Measurements from ENCODE around the gene ZNF483. TPM values are rescaled to one million over a fixed set of nuclear protein-coding genes. Genes with fewer than 3 reads are reported as not detected.

Gene ZNF483
- total RNA-seq, 1 experiment from 2014 or later, result 1.3 TPM

GRCh38 chr9:111597852-111598732 is 73.1 kb downstream of the ZNF483 start:
- H3K36me3 Mint-ChIP-seq (ENCODE audit: insufficient read depth, unreplicated experiment), result peaks cover 41% of the 10 kb centered on the region
- peak; percentile 74 for DNase-seq (ENCODE audit: unreplicated experiment)
- ChIA-PET POLR2A (interaction anchor here (0.6 to 4.6 kb wide), 21 partner anchors 12 to 477 kb away, joined by 3 to 88 read pairs (median 4); partner anchors contain the start of genes DNAJC25, GNG10, UGCG and ZNF483), CTCF (interaction anchor here (0.6 to 4.4 kb wide), 48 partner anchors 8 to 1450 kb away, joined by 3 to 35 read pairs (median 4); no protein-coding TSS in a partner anchor)
- no peaks in the 10 kb centered on the region for H3K9me3 Mint-ChIP-seq (ENCODE audit: unreplicated experiment)
- TSS peak; percentile 43 for BruUV-seq (replicated peaks)
- peak overlapping the region; percentile 83 for H3K4me3 Mint-ChIP-seq (ENCODE audit: unreplicated experiment)
- no peaks in the 10 kb centered on the region for H3K27me3 Mint-ChIP-seq (ENCODE audit: insufficient read depth, unreplicated experiment)
- H3K27ac Mint-ChIP-seq (ENCODE audit: low read depth, unreplicated experiment), result peak overlapping the region; percentile 75
- intact Hi-C loops (cut with micrococcal nuclease), result loop anchor here (1.0 to 5.0 kb wide), 8 partner anchors 24 to 477 kb away; partner anchors contain the start of genes DNAJC25 and UGCG
- TF ChIP-seq CTCF (IDR thresholded peaks at IDR 0.05; ENCODE audit: unreplicated experiment), result peak; percentile 70
- H3K4me1 Mint-ChIP-seq (ENCODE audit: insufficient read depth, unreplicated experiment), result peaks cover 11% of the 10 kb centered on the region

- no peaks in the 10 kb centered on the region for H3K9me3 Mint-ChIP-seq (ENCODE audit: unreplicated experiment)
- peaks cover 11% of the 10 kb centered on the region for H3K4me1 Mint-ChIP-seq (ENCODE audit: insufficient read depth, unreplicated experiment)
- CTCF ChIA-PET, result interaction anchor here (0.6 to 4.4 kb wide), 34 partner anchors 7 to 1450 kb away, joined by 3 to 35 read pairs (median 4); no protein-coding TSS in a partner anchor
- no TSS peak for BruUV-seq (replicated peaks)
- peak overlapping the region; percentile 83 for H3K4me3 Mint-ChIP-seq (ENCODE audit: unreplicated experiment)
- peaks cover 35% of the 10 kb centered on the region for H3K36me3 Mint-ChIP-seq (ENCODE audit: insufficient read depth, unreplicated experiment)
- H3K27ac Mint-ChIP-seq (ENCODE audit: low read depth, unreplicated experiment), result peak overlapping the region; percentile 75
- POLR2A ChIA-PET, result interaction anchor here (0.5 to 4.6 kb wide), 23 partner anchors 12 to 476 kb away, joined by 3 to 88 read pairs (median 4); partner anchors contain the start of genes DNAJC25, GNG10, UGCG and ZNF483
- intact Hi-C loops (cut with micrococcal nuclease), result loop anchor here (1.0 to 5.0 kb wide), 8 partner anchors 24 to 476 kb away; partner anchors contain the start of genes DNAJC25 and UGCG
- H3K27me3 Mint-ChIP-seq (ENCODE audit: insufficient read depth, unreplicated experiment), result no peaks in the 10 kb centered on the region
- DNase-seq (ENCODE audit: unreplicated experiment), result peak; percentile 68
- TF ChIP-seq CTCF (IDR thresholded peaks at IDR 0.05; ENCODE audit: unreplicated experiment), result no peak
Measured at GRCh38 chr9:111598733-111599091, 73.7 kb downstream of the ZNF483 start.

GRCh38 chr9:111599092-111599954 is 74.3 kb downstream of the ZNF483 start, which contains the start of gene PTGR1:
PTGR1 (minus strand) TSS chr9:111599647; CDS start chr9:111597422, 2,225 bp downstream.
- no peak for TF ChIP-seq CTCF (IDR thresholded peaks at IDR 0.05; ENCODE audit: unreplicated experiment)
- POLR2A ChIA-PET, result interaction anchor here (0.5 to 4.6 kb wide), 18 partner anchors 14 to 297 kb away, joined by 3 to 88 read pairs (median 5); partner anchors contain the start of genes DNAJC25, GNG10 and UGCG
- Mint-ChIP-seq H3K9me3 (ENCODE audit: unreplicated experiment) (no peaks in the 10 kb centered on the region), H3K36me3 (ENCODE audit: insufficient read depth, unreplicated experiment) (peaks cover 30% of the 10 kb centered on the region), H3K27ac (ENCODE audit: low read depth, unreplicated experiment) (peak within 1 kb of the TSS; percentile 75), H3K4me1 (ENCODE audit: insufficient read depth, unreplicated experiment) (peaks cover 11% of the 10 kb centered on the region), H3K27me3 (ENCODE audit: insufficient read depth, unreplicated experiment) (no peaks in the 10 kb centered on the region), H3K4me3 (ENCODE audit: unreplicated experiment) (peak within 1 kb of the TSS; percentile 83)
- CTCF ChIA-PET, result interaction anchor here (0.6 to 4.4 kb wide), 17 partner anchors 14 to 494 kb away, joined by 3 to 35 read pairs (median 4); no protein-coding TSS in a partner anchor
- no TSS peak for BruUV-seq (replicated peaks)
- DNase-seq (ENCODE audit: unreplicated experiment), result peak; percentile 90
- intact Hi-C loops (cut with micrococcal nuclease), result loop anchor here (2.0 to 5.0 kb wide), 5 partner anchors 31 to 475 kb away; partner anchors contain the start of genes DNAJC25 and UGCG

Data from MCF 10A (cell line).